Measurements from ENCODE around the gene DISP3.
"Not testable (repeated sequence)": the region's sequence is repeated elsewhere in the genome, so short reads cannot be mapped to it uniquely, and the experiment has no call there.

Gene DISP3

GRCh38 chr1:11580049-11580448 lies 101.1 kb downstream of the DISP3 start:
- not testable (repeated sequence) for DNase-seq

GRCh38 chr1:11581445-11581991 lies 102.6 kb downstream of the DISP3 start:
- no peak for DNase-seq

- DNase-seq, result no peak
These were observed 106.4 kb downstream of the DISP3 start for GRCh38 chr1:11585389-11585788.
